NB4 (cell line): ENCODE data around the gene NACC2.

Experiments
- DNase-seq: peaks from one replicate; pipeline ENCODE4 v3.0.0; 2010; ENCODE audit warnings: low read depth
- H3K4me3 ChIP-seq: one replicate; pipeline ENCODE4 v1.5.1; 2011; ENCODE audit warnings: mild to moderate bottlenecking, low read depth, low read length, moderate library complexity
- CTCF ChIP-seq: IDR thresholded peaks from one replicate; pipeline ENCODE4 v1.5.1; 2012; ENCODE audit warnings: low read depth, low read length
- MAX ChIP-seq: IDR thresholded peaks from 2 replicates; pipeline ENCODE4 v1.6.1; 2011; ENCODE audit warnings: low read depth, low read length
- MYC ChIP-seq: IDR thresholded peaks from 2 replicates; pipeline ENCODE4 v1.6.1; 2011; ENCODE audit warnings: low read depth, low read length
- POLR2A ChIP-seq: IDR thresholded peaks from 2 replicates; pipeline ENCODE4 v1.6.1; 2011; ENCODE audit warnings: mild to moderate bottlenecking; ENCODE audit not compliant: insufficient read length; ENCODE audit errors: extremely low read depth

The NACC2 gene

DNA sequence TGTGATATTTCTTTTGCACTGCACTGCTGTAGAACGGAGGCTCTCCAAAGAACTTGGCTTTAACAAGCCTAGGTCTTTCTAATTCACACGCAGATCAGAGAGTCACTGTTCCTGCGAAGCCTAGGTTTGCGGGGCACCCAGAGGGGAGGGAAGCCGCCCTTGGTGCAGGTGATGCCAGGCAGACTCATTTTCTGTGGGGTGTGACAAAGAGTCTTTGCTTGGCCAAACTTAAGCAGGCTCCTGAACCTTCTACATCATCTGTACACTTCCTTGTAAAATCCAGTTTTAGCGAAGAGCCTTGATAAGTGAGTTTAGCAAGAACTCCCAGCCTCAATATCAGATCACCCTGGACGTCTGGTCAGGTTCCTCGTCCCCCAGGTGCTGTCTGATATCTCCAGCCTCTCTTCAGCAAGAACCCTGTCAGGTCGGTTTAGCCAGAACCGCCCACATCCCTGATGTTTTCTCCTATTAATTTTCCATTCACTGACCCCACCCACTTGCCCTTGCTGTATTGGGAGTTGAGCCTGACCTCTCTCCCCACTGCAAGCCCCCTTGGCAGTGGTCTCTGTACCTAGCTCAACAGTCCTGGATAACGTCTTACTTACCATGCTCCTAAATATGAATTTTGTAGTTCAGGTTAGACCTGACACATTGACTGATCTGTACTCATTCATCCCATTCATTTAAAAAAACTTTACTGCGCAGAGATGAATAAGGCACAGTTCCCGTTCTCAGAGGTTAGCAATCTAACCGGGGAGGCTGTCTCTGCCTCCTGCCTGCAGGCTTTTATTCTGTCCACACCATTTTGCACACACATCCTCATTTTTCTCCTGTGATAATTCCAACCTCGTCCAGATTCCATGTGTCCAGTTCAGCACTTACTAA, 133.0 kb downstream of the NACC2 start:
- peak overlapping the region; percentile 73 for H3K4me3 ChIP-seq
- TF ChIP-seq MYC, result no peak
- TF ChIP-seq POLR2A, result no peak
- TF ChIP-seq MAX, result no peak
- TF ChIP-seq CTCF, result no peak
- DNase-seq, result peak; percentile 25

DNA sequence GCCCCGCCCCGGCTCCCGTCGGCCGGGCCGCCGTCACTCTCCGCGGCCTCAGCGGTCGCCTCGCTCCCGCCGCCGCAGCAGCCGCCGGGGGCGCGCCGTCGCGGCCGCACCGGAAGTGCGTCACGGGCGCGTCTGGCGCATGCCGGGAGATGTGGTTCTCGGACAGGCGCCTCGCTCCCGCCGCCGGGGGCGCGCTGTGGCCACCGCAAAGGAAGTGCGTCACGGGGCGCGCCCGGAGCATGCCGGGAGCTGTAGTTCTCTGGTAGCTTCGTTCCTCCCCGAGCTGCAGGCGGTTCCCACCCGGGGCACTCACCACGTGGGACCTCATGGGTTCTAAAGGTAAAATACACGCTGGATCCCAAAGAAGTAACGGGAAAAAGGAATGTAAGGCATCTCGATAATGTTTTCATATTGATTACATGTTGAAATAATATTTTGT, 133.8 kb downstream of the NACC2 start, which contains the start of gene UBAC1:
UBAC1 (minus strand) TSS at position 97 of the 439 bp plus-strand sequence. CDS start 211 bp downstream, outside the sequence.
- peak; percentile 97 for DNase-seq

DNA sequence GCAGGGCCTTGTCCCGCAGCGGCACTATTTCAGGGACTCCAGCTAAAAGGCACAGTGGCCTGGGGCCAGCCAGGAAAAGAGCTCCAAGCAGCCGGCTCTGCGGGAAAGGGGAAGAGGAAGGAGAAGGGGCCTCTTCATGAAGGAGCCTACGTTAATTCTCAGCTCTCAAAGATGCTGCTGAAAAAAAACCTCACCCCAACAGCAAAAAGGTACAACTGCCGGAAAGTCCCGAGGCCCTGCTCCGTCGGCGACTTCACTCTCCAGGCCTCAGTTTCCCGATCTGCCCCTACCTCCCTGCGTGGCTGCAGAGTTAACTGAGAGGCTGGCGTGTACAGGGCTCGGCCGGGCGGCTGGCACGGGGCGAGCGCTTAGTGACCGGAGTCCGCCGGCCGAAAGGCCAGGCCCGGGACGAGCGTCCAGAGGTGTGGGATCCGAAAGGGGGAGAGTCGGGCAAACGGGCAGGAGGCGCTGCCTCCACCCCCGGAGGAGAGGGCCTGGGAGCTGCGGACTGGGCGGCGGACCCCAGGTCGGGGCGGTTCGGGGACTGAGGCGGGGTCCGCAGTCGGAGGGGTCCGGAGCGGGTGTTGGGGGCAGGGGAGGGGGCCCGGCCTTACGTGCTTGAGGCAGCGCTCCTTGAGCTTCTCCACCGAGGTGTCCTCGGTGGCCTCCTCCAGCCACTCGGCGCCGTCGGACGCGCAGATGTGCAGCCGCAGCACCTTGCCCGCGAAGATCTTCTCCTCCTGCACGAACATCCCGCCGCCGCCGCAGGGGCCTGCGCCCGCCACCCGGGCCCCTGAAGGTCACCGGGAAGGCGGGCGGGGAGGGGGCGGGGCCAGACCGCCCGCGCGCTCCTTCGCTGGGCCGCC, 134.4 kb downstream of the NACC2 start:
- TF ChIP-seq MYC (no peak), POLR2A (no peak), MAX (no peak), CTCF (no peak)
- H3K4me3 ChIP-seq, result peak overlapping the region; percentile 78
- DNase-seq, result peak; percentile 57

More for the DNA sequence above, 133.8 kb downstream of the NACC2 start, which contains the start of gene UBAC1:
- peak within 1 kb of the TSS; percentile 78 for H3K4me3 ChIP-seq
- TF ChIP-seq CTCF (no peak), MAX (peak; percentile 92), MYC (peak; percentile 94), POLR2A (peak; percentile 36)

- H3K4me3 ChIP-seq, result peak overlapping the region; percentile 78
- DNase-seq, result no peak
- TF ChIP-seq MYC (no peak), MAX (no peak), CTCF (no peak), POLR2A (no peak)
Observed at GRCh38 chr9:135959814-135960213, 135.3 kb downstream of the NACC2 start.

- H3K4me3 ChIP-seq, result no peak overlapping the region
- no peak for DNase-seq
- TF ChIP-seq MAX (no peak), MYC (no peak), POLR2A (no peak), CTCF (no peak)
Observed at GRCh38 chr9:135958485-135958884, 136.6 kb downstream of the NACC2 start.
